ENCODE results near the gene OR2AT4. TPM values are rescaled to one million over a fixed set of nuclear protein-coding genes. Genes with fewer than 3 reads are reported as not detected.

Gene OR2AT4
- total and polyA plus RNA-seq, 10 donors: not detected

DNA sequence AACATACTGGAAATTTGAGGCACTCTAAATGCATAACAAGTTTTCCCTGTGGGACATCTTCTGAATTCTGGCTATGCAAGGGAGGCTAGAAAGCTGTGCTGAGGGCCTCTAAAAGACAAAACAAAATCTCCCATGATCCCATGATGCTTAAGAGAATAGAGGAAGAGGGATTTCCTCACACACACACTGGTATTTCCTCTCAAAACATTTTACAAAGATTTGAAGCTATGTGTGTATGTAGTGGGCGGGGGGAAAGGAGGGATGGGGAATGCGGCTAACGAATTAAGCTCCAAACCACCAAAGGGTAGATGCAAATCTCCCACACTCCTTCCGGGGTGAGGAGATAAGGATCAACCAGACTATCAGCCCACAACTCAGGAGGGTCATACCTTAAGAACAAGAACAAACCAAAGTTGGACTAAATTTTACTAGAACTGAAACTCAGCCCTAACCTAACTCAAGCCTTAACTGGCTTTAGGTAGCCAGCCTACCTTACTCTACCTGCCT lies 6.0 kb downstream of the OR2AT4 start:
- Histone ChIP-seq H3K9me3 (peaks cover 0 to 25% (median 19%) of the 10 kb centered on the region in 8 donors), H3K4me3 (no peak overlapping the region), H3K36me3 (no peaks in the 10 kb centered on the region), H3K4me1 (no peaks in the 10 kb centered on the region), H3K27ac (no peak overlapping the region), H3K27me3 (replicated peaks in 1 of 7) (peaks cover 0 to 24% (median 0%) of the 10 kb centered on the region in 7 donors)
- intact Hi-C loops (cut with DNase I; ENCODE audit: low total_unique reads): no loop called here
- 74 to 90% (median 82%) methylated on average over 4 of the region's 4 CpGs for WGBS, 5 donors
- TF ChIP-seq POLR2A (IDR thresholded peaks at IDR 0.05) (no peak), POLR2AphosphoS5 (IDR thresholded peaks at IDR 0.05) (no peak)
- TF ChIP-seq, protein P1, sequence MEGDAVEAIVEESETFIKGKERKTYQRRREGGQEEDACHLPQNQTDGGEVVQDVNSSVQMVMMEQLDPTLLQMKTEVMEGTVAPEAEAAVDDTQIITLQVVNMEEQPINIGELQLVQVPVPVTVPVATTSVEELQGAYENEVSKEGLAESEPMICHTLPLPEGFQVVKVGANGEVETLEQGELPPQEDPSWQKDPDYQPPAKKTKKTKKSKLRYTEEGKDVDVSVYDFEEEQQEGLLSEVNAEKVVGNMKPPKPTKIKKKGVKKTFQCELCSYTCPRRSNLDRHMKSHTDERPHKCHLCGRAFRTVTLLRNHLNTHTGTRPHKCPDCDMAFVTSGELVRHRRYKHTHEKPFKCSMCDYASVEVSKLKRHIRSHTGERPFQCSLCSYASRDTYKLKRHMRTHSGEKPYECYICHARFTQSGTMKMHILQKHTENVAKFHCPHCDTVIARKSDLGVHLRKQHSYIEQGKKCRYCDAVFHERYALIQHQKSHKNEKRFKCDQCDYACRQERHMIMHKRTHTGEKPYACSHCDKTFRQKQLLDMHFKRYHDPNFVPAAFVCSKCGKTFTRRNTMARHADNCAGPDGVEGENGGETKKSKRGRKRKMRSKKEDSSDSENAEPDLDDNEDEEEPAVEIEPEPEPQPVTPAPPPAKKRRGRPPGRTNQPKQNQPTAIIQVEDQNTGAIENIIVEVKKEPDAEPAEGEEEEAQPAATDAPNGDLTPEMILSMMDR (IDR thresholded peaks at IDR 0.05 in 8 of 11, conservative IDR thresholded peaks at IDR 0.05 in 3 of 11): no peak
- DNase-seq: no peak

DNA sequence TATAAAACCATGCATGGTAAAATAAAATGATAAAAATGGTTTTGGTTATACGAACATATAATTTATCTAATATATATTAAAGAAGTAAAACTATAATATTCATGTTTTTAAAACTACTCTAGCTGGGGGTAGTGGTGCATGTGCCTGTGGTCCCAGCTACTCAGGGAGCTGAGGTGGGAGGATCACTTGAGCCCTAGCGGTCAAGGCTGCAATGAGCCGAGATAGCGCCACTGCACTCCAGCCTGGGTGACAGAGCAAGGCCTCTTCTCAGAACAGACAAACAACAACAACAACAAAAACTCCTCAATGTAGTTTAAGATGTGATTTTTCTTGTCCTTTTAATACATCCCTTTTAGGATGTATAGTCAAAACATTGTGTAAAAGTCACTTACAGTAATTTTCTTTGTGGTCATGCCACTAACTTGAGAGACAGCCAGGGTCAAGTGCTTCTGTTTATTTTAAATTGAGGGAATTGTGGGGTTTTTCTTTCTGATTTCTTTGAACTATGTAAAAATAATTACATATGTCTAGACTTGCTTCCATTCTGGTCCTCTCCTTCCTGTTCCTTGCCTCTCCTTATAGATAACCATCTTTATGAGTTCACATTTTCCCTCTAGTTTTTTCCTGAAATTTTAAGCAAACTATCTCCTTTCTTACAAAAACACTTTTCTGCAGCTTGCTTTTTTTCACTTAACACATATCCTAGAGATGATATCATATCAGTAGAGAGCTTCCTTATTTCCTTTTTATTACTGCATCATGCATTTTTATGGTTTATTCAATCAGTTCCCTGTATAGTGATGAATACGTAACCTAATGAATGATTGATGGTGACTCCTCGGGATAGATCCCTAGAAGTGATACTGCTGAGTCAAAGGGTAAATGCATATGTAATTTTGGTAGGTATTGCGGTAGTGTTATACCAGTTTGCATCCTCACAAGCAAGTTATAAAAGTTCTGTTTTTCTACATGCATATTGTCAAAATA lies 9.1 kb downstream of the OR2AT4 start:
- no peaks in the 10 kb centered on the region for H3K4me1 ChIP-seq
- 80 to 87% (median 84%) methylated on average over 7 of the region's 7 CpGs for WGBS, 5 donors
- no peak overlapping the region for H3K27ac ChIP-seq
- peaks cover 0 to 24% (median 19%) of the 10 kb centered on the region in 8 donors for H3K9me3 ChIP-seq
- TF ChIP-seq POLR2A (IDR thresholded peaks at IDR 0.05): no peak
- TF ChIP-seq, protein P1 (IDR thresholded peaks at IDR 0.05 in 8 of 11, conservative IDR thresholded peaks at IDR 0.05 in 3 of 11): no peak
- TF ChIP-seq POLR2AphosphoS5 (IDR thresholded peaks at IDR 0.05): no peak
- peaks cover 0 to 32% (median 0%) of the 10 kb centered on the region in 7 donors for H3K27me3 ChIP-seq (replicated peaks in 1 of 7)
- no peak for DNase-seq
- intact Hi-C loops (cut with DNase I; ENCODE audit: low total_unique reads): no loop called here
- H3K36me3 ChIP-seq: no peaks in the 10 kb centered on the region
- H3K4me3 ChIP-seq: no peak overlapping the region

GRCh38 chr11:75084883-75085282 lies 11.8 kb downstream of the OR2AT4 start:
- intact Hi-C loops (cut with DNase I; ENCODE audit: low total_unique reads): no loop called here
- 73 to 89% (median 85%) methylated on average over 1 of the region's 1 CpG for WGBS, 5 donors
- H3K36me3 ChIP-seq: no peaks in the 10 kb centered on the region

More at GRCh38 chr11:75084883-75085282, 11.8 kb downstream of the OR2AT4 start:
- no peak overlapping the region for H3K27ac ChIP-seq
- H3K4me3 ChIP-seq: no peak overlapping the region
- no peak for DNase-seq
- TF ChIP-seq POLR2AphosphoS5 (IDR thresholded peaks at IDR 0.05) (no peak), POLR2A (IDR thresholded peaks at IDR 0.05) (no peak)
- TF ChIP-seq, protein P1 (IDR thresholded peaks at IDR 0.05 in 8 of 11, conservative IDR thresholded peaks at IDR 0.05 in 3 of 11): no peak
- no peaks in the 10 kb centered on the region for H3K4me1 ChIP-seq
- peaks cover 0 to 47% (median 2%) of the 10 kb centered on the region in 7 donors for H3K27me3 ChIP-seq (replicated peaks in 1 of 7)
- H3K9me3 ChIP-seq: peaks cover 0 to 3% (median 0%) of the 10 kb centered on the region in 8 donors
